H9 (cell line): ENCODE results near the gene PTPRN2. TPM values are rescaled to one million over a fixed set of nuclear protein-coding genes. Genes with fewer than 3 reads are reported as not detected.
A peak's percentile ranks its signal among the peaks of the same experiment; 100 is the strongest.

Source experiments
- DNase-seq: peaks from one replicate; pipeline ENCODE4 v3.0.0-alpha.2; 2017
- H2AFZ ChIP-seq: one replicate; pipeline ENCODE4 v1.6.1; 2013; ENCODE audit warnings: mild to moderate bottlenecking, low read length, control low read depth, moderate library complexity
- H2AK5ac ChIP-seq: 2 replicates; pipeline ENCODE4 v1.6.1; 2013; ENCODE audit warnings: low read length, control low read depth, mixed read lengths; ENCODE audit not compliant: insufficient read length
- H2BK120ac ChIP-seq: one replicate; pipeline ENCODE4 v1.6.1; 2013; ENCODE audit warnings: low read depth, mild to moderate bottlenecking, low read length, control low read depth, inconsistent platforms; ENCODE audit not compliant: poor library complexity, severe bottlenecking
- H2BK12ac ChIP-seq: 2 replicates; pipeline ENCODE4 v1.6.1; 2013; ENCODE audit warnings: low read length, control low read depth, mixed read lengths, low read depth; ENCODE audit not compliant: insufficient read length
- H2BK15ac ChIP-seq: 2 replicates; pipeline ENCODE4 v1.6.1; 2013; ENCODE audit warnings: low read depth, low read length, control low read depth
- H2BK20ac ChIP-seq: one replicate; pipeline ENCODE4 v1.6.1; 2013; ENCODE audit warnings: low read depth, mild to moderate bottlenecking, low read length, control low read depth, inconsistent platforms; ENCODE audit not compliant: poor library complexity, severe bottlenecking
- H2BK5ac ChIP-seq: 2 replicates; pipeline ENCODE4 v1.6.1; 2013; ENCODE audit warnings: low read length, control low read depth, mixed read lengths; ENCODE audit not compliant: insufficient read length
- H3K14ac ChIP-seq: 2 replicates; pipeline ENCODE4 v1.6.1; 2013; ENCODE audit warnings: low read length, control low read depth; ENCODE audit not compliant: insufficient read depth
- H3K18ac ChIP-seq: 2 replicates; pipeline ENCODE4 v1.6.1; 2013; ENCODE audit warnings: low read depth, mild to moderate bottlenecking, mixed read lengths, low read length, control low read depth; ENCODE audit not compliant: insufficient read length
- H3K23ac ChIP-seq: 2 replicates; pipeline ENCODE4 v1.6.1; 2013; ENCODE audit warnings: low read length, control low read depth, mixed read lengths, low read depth; ENCODE audit not compliant: insufficient read length
- H3K23me2 ChIP-seq: 2 replicates; pipeline ENCODE4 v1.6.1; 2013; ENCODE audit warnings: low read depth, mild to moderate bottlenecking, mixed read lengths, low read length, control low read depth; ENCODE audit not compliant: insufficient read length, poor library complexity, severe bottlenecking
- H3K27ac ChIP-seq: 2 replicates; pipeline ENCODE4 v1.5.1; 2013; ENCODE audit warnings: low read length, control low read depth, mixed read lengths, low read depth; ENCODE audit not compliant: insufficient read length
- H3K27me3 ChIP-seq: 2 replicates; pipeline ENCODE4 v1.6.1; 2013; ENCODE audit warnings: low read length, control low read depth, inconsistent platforms; ENCODE audit not compliant: insufficient read depth
- H3K4ac ChIP-seq: 2 replicates; pipeline ENCODE4 v1.6.1; 2013; ENCODE audit warnings: low read depth, mild to moderate bottlenecking, control low read depth, inconsistent platforms, low read length, moderate library complexity
- H3K4me1 ChIP-seq: 2 replicates; pipeline ENCODE4 v1.6.1; 2013; ENCODE audit warnings: low read length, control low read depth, inconsistent platforms; ENCODE audit not compliant: insufficient read depth
- H3K4me2 ChIP-seq: 2 replicates; pipeline ENCODE4 v1.6.1; 2013; ENCODE audit warnings: low read length, control low read depth, mixed read lengths; ENCODE audit not compliant: insufficient read length, insufficient read depth
- H3K56ac ChIP-seq: 2 replicates; pipeline ENCODE4 v1.6.1; 2013; ENCODE audit warnings: low read depth, mild to moderate bottlenecking, mixed read lengths, low read length, control low read depth; ENCODE audit not compliant: insufficient read length
- H3K79me1 ChIP-seq: 2 replicates; pipeline ENCODE4 v1.6.1; 2013; ENCODE audit warnings: low read depth, mild to moderate bottlenecking, moderate library complexity, low read length, control low read depth, inconsistent platforms; ENCODE audit not compliant: insufficient read depth, poor library complexity, severe bottlenecking
- H3K79me2 ChIP-seq: 2 replicates; pipeline ENCODE4 v1.6.1; 2013; ENCODE audit warnings: low read length, control low read depth, inconsistent platforms; ENCODE audit not compliant: insufficient read depth
- H3K9ac ChIP-seq: 2 replicates; pipeline ENCODE4 v1.6.1; 2013; ENCODE audit warnings: low read length, control low read depth, mixed read lengths; ENCODE audit not compliant: insufficient read length; ENCODE audit errors: extremely low read depth
- H3K9me3 ChIP-seq: one replicate; pipeline ENCODE4 v1.6.1; 2013; ENCODE audit warnings: low read depth, low read length, inconsistent platforms; ENCODE audit not compliant: control insufficient read depth
- H3T11ph ChIP-seq: one replicate; pipeline ENCODE4 v1.6.1; 2013; ENCODE audit warnings: mild to moderate bottlenecking, low read length, control low read depth, inconsistent platforms
- H4K20me1 ChIP-seq: one replicate; pipeline ENCODE4 v1.6.1; 2013; ENCODE audit not compliant: control insufficient read depth, insufficient read length, insufficient read depth
- H4K5ac ChIP-seq: 2 replicates; pipeline ENCODE4 v1.6.1; 2013; ENCODE audit warnings: low read depth, mild to moderate bottlenecking, mixed read lengths, low read length, control low read depth; ENCODE audit not compliant: insufficient read length
- H4K8ac ChIP-seq: replicated peaks from 2 replicates; pipeline ENCODE4 v1.6.1; 2013; ENCODE audit warnings: low read length, control low read depth, mixed read lengths, low read depth; ENCODE audit not compliant: insufficient read length
- H4K91ac ChIP-seq: 2 replicates; pipeline ENCODE4 v1.6.1; 2013; ENCODE audit warnings: low read depth, mild to moderate bottlenecking, moderate library complexity, mixed read lengths, low read length, control low read depth; ENCODE audit not compliant: insufficient read length
- H3K27ac Mint-ChIP-seq, 3 experiments: 2 replicates in 2 of 3; 3 replicates in 1 of 3; pipeline ENCODE4 v1.8.0; 2020 to 2021; ENCODE audit warnings: mixed read lengths in 3 of 3, mild to moderate bottlenecking in 1 of 3, moderate library complexity in 1 of 3
- H3K27me3 Mint-ChIP-seq: 2 replicates; pipeline ENCODE4 v1.8.0; 2021; ENCODE audit warnings: low read depth, mild to moderate bottlenecking, moderate library complexity, mixed read lengths
- H3K36me3 Mint-ChIP-seq, 3 experiments: 2 replicates in 2 of 3; 3 replicates in 1 of 3; pipeline ENCODE4 v1.8.0; 2020 to 2021; ENCODE audit warnings: low read depth in 3 of 3, mixed read lengths in 3 of 3; ENCODE audit not compliant: insufficient read depth in 1 of 3
- H3K4me1 Mint-ChIP-seq, 2 experiments: 2 replicates each; pipeline ENCODE4 v1.8.0; 2020; ENCODE audit warnings: mixed read lengths in 2 of 2
- H3K4me3 Mint-ChIP-seq, 2 experiments: 2 replicates in 1 of 2; 3 replicates in 1 of 2; pipeline ENCODE4 v1.8.0; 2020 to 2021; ENCODE audit warnings: mild to moderate bottlenecking in 2 of 2, mixed read lengths in 2 of 2, moderate library complexity in 1 of 2
- H3K9me3 Mint-ChIP-seq, 2 experiments: 2 replicates in 1 of 2; 3 replicates in 1 of 2; pipeline ENCODE4 v1.8.0; 2020; ENCODE audit warnings: mild to moderate bottlenecking in 2 of 2, mixed read lengths in 2 of 2, moderate library complexity in 1 of 2
- CTCF ChIP-seq: fragments of 200-600 bp; sonication (generic); conservative IDR thresholded peaks from 3 replicates; pipeline ENCODE4 v1.8.0; 2021; ENCODE audit warnings: antibody characterized with exemption, mild to moderate bottlenecking
- WGBS: extraction: QIAGEN DNeasy Blood & Tissue Kit; methylation state at CpG from one replicate; pipeline ENCODE4 v1.1.7; 2013; ENCODE audit warnings: missing lambda C conversion rate, low lambda C conversion rate, mixed read lengths; ENCODE audit not compliant: insufficient read length; ENCODE audit errors: extremely low coverage; 5-methylcytosine and 5-hydroxymethylcytosine counted together
- total RNA-seq: library from RNA; stranded (reverse); gene quantifications from 2 replicates; pipeline ENCODE4 v1.2.1, GENCODE V29; 2021

The PTPRN2 gene
- total RNA-seq, 1 experiment from 2014 or later, result 5.2 TPM

DNA sequence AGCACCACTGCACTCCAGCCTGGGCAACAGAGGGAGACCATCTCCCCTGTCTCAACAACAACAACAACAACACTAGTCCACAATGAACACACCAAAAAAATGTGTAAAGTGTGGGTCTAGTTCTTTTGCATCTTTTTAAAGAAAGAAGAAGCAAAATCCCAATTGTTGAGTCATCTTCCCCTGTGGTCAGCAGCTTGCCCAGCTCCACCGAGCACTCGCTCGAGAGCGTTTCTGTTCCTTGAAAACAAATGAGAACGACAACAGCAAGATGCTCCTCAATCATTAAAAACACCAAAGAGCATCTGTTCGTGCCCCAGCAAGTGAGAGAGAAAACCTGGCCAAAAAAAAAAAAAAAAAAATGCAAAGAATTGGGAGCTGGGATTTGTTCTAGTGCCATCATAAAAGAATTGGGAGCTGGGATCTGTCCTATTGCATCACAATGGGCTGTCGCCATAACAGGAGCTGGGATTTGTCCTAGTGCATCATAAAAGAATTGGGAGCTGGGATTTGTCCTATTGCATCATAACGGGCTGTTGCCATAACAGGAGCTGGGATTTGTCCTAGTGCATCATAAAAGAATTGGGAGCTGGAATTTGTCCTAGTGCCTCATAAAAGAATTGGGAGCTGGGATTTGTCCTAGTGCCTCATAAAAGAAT is 118.1 kb downstream of the PTPRN2 start:
- Histone ChIP-seq H3K9ac (no peak overlapping the region), H3K79me1 (no peaks in the 10 kb centered on the region), H3K4me1 (peaks cover 19% of the 10 kb centered on the region; the same call in 1 of the 2 replicates), H2BK12ac (no peak overlapping the region), H3K9me3 (no peaks in the 10 kb centered on the region), H3K18ac (peak overlapping the region; percentile 21), H2BK120ac (no peak overlapping the region), H2BK5ac (no peak overlapping the region), H3K56ac (no peak overlapping the region), H3K4ac (no peak overlapping the region; the same call in 1 of the 2 replicates), H4K20me1 (no peaks in the 10 kb centered on the region), H3K27me3 (no peaks in the 10 kb centered on the region), H3K27ac (peak overlapping the region; percentile 15), H3K23ac (no peak overlapping the region), H2BK15ac (no peak overlapping the region), H3K23me2 (no peaks in the 10 kb centered on the region), H2BK20ac (no peak overlapping the region), H3K79me2 (no peaks in the 10 kb centered on the region), H4K91ac (no peak overlapping the region), H3K14ac (no peak overlapping the region), H4K5ac (no peak overlapping the region), H2AK5ac (no peak overlapping the region), H2AFZ (no peak overlapping the region), H3K4me2 (no peak overlapping the region), H4K8ac (no peak overlapping the region), H3T11ph (no peak overlapping the region)
- TF ChIP-seq CTCF, result no peak
- no peaks in the 10 kb centered on the region for H3K27me3 Mint-ChIP-seq
- peak overlapping the region; percentile 84 to 99 (median 94) for H3K27ac Mint-ChIP-seq
- H3K4me3 Mint-ChIP-seq, result peak overlapping the region in 1 of 2 experiments; percentile 29; a peak in 1 of 5 replicates
- H3K4me1 Mint-ChIP-seq, result peaks cover 62 to 64% of the 10 kb centered on the region in 2 experiments
- peaks cover 0 to 5% (median 3%) of the 10 kb centered on the region in 3 experiments; a peak in 1 of 7 replicates for H3K36me3 Mint-ChIP-seq
- H3K9me3 Mint-ChIP-seq, result peaks cover 6 to 7% of the 10 kb centered on the region in 2 experiments; a peak in 3 of 5 replicates
- no CpG with 5 or more reads among the region's 8 CpGs for WGBS
- DNase-seq, result no peak
